Right cardiac atrium (tissue), 5 donors: ENCODE data around the gene TMEM37. TPM values are rescaled to one million over a fixed set of nuclear protein-coding genes. Genes with fewer than 3 reads are reported as not detected.

Experiments used
- ATAC-seq, 2 donors: fragments of 200-7000 bp; cut with Tn5 transposase; one replicate each; pipeline versions ENCODE4 v1.8.0 to v1.9.1; 2020; ENCODE audit warnings: moderate library complexity in 2 of 2, mild to moderate bottlenecking in 1 of 2
- DNase-seq, 3 donors: peaks; one replicate each; pipeline ENCODE4 v3.0.0-alpha.2; 2020
- H3K27ac ChIP-seq: one replicate; pipeline ENCODE4 v1.5.1; 2013; ENCODE audit warnings: mild to moderate bottlenecking, low read length, control low read depth, moderate library complexity
- H3K27me3 ChIP-seq: one replicate; pipeline ENCODE4 v1.6.1; 2013; ENCODE audit not compliant: control insufficient read depth, insufficient read depth
- H3K4me1 ChIP-seq: one replicate; pipeline ENCODE4 v1.6.1; 2013; ENCODE audit warnings: low read length; ENCODE audit not compliant: control insufficient read depth, insufficient read depth
- H3K4me3 ChIP-seq: one replicate; pipeline ENCODE4 v1.5.1; 2013; ENCODE audit warnings: low read length, control low read depth
- H3K9me3 ChIP-seq: one replicate; pipeline ENCODE4 v1.6.1; 2013; ENCODE audit warnings: low read length; ENCODE audit not compliant: control insufficient read depth
- WGBS: extraction: QIAGEN DNeasy Blood & Tissue Kit; methylation state at CpG from one replicate; pipeline ENCODE4 v1.1.7; 2013; 5-methylcytosine and 5-hydroxymethylcytosine counted together
- intact Hi-C, 4 donors: fragments of 100-400 bp; cut with DNase I; formaldehyde crosslinking; loops; one replicate each; pipeline versions ENCODE4 v1.11.0 to v1.14.0; 2022 to 2023
- polyA plus RNA-seq: library from polyadenylated mRNA; stranded (reverse); fragments of 200-250 nt; gene quantifications from one replicate; pipeline ENCODE4 v1.2.3, GENCODE V29; 2013
- total RNA-seq, 4 donors: library from RNA; stranded (reverse); fragmentation: NEBNext Ultra II Directional; extraction: Animal tissue kit (Norgen Biotek cat#: 25700); gene quantifications; one replicate each; pipeline ENCODE4 v1.2.1, GENCODE V29; 2021
- donor health status: healthy with polysubstance abuse.
- donor health status: DM: no; HTN: yes; CAD: no.
- donor health status: DM: no; HTN: no; CAD: no.
- donor health status: DM: no; HTN: yes; CAD: no; lungs with severe emphysema.
- donor health status: DM: yes; HTN: yes; CAD: no.

Gene TMEM37
- total and polyA plus RNA-seq, 5 donors, result 4.7 to 9.6 (median 8.0) TPM

DNA sequence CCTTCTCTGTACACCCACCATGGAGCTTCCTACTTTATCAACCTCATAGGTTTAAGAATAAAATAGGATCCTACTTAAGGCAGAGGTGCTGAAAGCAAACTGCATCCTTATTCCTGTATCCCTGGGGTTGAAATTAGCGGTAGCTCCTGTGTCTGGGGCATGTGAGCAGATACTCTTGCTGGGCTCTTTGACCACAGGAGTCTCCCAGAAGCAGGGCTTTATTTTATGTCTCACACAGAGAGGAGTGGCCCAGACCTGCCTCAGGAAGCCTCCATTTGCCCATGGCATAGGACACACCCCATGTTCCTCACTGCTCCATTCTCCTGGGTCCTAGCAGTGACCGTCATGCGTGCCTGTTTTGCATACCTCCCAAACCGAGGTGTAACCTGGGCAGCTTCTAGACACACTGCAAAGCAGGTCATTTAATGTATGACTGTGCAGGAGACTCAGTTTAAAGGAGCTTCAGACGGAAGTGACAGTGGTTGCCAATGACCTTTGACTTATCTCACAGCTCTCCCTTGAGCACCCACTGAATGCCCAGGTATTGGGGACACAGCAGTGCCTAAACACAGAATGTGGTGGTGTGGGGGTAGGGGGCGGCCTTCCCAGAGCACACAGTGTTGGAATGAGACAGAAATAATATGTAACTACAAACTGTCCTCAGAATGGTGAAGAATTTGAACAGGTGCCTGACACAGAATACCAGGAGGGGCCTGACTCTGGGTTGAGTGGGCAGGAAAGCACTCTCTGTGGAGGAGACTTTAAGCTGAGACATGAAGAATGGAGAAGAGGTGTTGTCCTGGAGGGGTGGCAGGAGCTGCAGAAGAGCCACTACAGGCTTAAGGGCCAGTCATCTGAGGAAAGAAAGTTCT lies 3.7 kb downstream of the TMEM37 start:
- WGBS, result 91% methylated on average over 6 of the region's 6 CpGs
- Histone ChIP-seq H3K4me3 (no peak overlapping the region), H3K27ac (no peak overlapping the region), H3K4me1 (peaks cover 3% of the 10 kb centered on the region), H3K27me3 (no peaks in the 10 kb centered on the region), H3K9me3 (no peaks in the 10 kb centered on the region)
- no peak for DNase-seq
- intact Hi-C loops, result no loop called here
- ATAC-seq, result no peak

DNA sequence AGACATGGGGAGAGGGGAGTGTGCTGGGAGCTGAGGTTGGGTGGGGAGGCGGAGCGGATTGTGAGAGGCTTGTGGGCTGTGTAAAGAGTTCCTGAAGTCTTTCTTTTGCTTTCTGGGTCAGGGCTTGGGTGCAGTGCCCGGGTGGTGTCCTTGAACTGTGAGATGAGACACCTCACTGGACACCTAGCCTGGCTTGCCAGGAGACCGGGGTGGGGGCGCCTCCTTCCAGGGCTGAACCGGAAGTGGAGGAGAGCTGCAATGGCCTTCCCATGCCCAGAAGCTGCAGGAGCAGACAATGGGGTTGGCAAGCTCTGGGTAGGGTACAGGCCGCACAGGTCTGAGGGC lies 4.3 kb downstream of the TMEM37 start:
- no peak for ATAC-seq
- intact Hi-C loops, result no loop called here
- peaks cover 3% of the 10 kb centered on the region for H3K4me1 ChIP-seq
- no peaks in the 10 kb centered on the region for H3K9me3 ChIP-seq
- 82% methylated on average over 7 of the region's 7 CpGs for WGBS
- H3K4me3 ChIP-seq, result no peak overlapping the region
- H3K27ac ChIP-seq, result no peak overlapping the region
- H3K27me3 ChIP-seq, result no peaks in the 10 kb centered on the region
- DNase-seq, result no peak

DNA sequence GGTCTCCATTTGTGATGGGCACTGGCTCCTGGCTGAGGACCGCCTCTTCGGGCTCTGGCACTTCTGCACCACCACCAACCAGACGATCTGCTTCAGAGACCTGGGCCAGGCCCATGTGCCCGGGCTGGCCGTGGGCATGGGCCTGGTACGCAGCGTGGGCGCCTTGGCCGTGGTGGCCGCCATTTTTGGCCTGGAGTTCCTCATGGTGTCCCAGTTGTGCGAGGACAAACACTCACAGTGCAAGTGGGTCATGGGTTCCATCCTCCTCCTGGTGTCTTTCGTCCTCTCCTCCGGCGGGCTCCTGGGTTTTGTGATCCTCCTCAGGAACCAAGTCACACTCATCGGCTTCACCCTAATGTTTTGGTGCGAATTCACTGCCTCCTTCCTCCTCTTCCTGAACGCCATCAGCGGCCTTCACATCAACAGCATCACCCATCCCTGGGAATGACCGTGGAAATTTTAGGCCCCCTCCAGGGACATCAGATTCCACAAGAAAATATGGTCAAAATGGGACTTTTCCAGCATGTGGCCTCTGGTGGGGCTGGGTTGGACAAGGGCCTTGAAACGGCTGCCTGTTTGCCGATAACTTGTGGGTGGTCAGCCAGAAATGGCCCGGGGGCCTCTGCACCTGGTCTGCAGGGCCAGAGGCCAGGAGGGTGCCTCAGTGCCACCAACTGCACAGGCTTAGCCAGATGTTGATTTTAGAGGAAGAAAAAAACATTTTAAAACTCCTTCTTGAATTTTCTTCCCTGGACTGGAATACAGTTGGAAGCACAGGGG lies 5.5 kb downstream of the TMEM37 start:
- Histone ChIP-seq H3K4me3 (no peak overlapping the region), H3K9me3 (no peaks in the 10 kb centered on the region), H3K27me3 (no peaks in the 10 kb centered on the region), H3K4me1 (no peaks in the 10 kb centered on the region), H3K27ac (no peak overlapping the region)
- DNase-seq, result no peak
- 93% methylated on average over 22 of the region's 22 CpGs for WGBS
- intact Hi-C loops, result no loop called here
- no peak for ATAC-seq

DNA sequence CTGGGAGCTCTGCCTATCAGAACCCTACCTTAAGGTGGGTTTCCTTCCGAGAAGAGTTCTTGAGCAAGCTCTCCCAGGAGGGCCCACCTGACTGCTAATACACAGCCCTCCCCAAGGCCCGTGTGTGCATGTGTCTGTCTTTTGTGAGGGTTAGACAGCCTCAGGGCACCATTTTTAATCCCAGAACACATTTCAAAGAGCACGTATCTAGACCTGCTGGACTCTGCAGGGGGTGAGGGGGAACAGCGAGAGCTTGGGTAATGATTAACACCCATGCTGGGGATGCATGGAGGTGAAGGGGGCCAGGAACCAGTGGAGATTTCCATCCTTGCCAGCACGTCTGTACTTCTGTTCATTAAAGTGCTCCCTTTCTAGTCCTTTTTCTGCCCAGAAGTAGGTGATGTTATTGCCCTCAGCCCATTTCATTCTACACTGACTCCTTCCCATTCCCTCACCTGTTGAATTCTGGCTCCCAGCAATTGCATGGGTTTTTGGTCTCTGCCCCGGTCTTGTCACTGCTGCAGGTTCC lies 6.5 kb downstream of the TMEM37 start:
- Histone ChIP-seq H3K4me1 (no peaks in the 10 kb centered on the region), H3K9me3 (no peaks in the 10 kb centered on the region), H3K27ac (no peak overlapping the region), H3K27me3 (no peaks in the 10 kb centered on the region), H3K4me3 (no peak overlapping the region)
- ATAC-seq, result no peak
- intact Hi-C loops, result no loop called here
- WGBS, result 87% methylated on average over 6 of the region's 6 CpGs
- no peak for DNase-seq

DNA sequence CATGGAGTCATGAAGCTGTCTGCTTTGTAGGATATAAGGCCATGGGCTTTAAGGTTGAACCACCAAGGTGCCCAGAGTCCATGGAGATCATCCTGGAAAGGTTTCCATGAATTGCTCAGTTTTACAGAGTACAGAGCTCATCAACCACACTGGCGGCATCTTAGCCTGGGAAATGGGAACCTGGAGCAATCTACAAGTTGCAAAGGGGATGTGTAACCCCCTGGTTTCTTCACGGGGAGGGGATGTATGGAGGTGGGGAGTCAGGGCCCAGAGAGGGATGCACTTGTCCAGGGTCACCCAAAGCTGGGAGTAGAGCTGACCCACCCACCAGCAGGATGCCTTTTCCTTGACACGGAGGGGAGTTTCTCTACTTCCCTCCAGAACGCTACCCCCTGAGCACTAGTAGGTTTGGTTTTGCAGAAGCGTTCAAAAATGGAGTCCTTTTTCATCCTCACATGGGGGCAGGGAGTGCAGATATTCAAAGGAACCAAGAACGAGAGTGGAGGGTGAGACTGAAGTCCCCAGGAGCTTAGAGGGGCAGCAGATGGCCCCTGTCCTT lies 7.2 kb downstream of the TMEM37 start:
- 91% methylated on average over 6 of the region's 6 CpGs for WGBS
- no peak for DNase-seq
- intact Hi-C loops, result no loop called here

DNA sequence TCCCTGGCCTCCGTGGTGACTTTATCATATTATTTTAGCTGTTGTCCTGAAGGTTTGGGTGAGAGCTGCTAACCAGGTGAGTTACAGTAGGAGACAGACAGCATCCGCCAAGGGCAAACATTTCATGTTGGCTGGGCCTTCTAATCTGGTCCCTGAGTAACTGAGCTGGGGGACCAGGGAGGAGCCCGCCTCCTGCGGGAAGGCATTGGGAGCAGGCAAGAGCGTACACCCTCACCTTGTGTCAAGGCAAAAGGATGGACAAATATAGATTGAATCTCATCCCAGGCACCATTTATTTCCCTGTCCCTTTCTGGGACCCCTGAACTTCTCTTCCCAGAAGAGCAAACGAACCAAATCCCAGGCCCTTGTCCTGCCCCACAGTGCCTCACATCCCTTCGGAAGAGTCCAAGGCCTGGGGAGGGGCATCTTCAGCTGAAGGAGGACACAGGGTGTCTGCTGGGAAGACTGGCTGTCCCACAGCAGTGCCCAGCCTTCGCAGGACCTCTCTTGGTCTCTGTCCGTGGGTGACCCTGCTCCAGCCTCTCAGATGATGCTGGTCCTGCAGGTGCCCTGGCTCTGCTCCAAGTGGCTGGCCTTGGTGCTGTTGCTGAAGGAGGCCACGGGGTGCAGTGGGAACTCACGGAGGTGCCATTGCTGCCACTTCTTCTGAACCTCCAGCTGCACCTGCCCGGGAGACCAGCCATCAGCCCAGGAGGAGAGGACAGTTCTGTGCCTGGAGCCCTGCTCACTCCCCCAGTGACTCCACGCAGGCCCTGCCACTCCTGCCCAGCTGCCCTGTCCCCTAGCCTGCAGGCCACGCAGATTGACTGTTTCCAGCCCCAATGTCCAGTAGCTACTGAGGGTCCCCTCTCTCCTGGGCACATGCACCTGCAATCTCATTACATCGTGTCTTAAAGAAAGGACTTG lies 8.2 kb downstream of the TMEM37 start:
- 88% methylated on average over 15 of the region's 15 CpGs for WGBS

More for the DNA sequence above, 7.2 kb downstream of the TMEM37 start:
- H3K4me1 ChIP-seq, result no peaks in the 10 kb centered on the region
- no peaks in the 10 kb centered on the region for H3K9me3 ChIP-seq
- no peak for ATAC-seq
- no peak overlapping the region for H3K27ac ChIP-seq
- no peaks in the 10 kb centered on the region for H3K27me3 ChIP-seq
- H3K4me3 ChIP-seq, result no peak overlapping the region

DNA sequence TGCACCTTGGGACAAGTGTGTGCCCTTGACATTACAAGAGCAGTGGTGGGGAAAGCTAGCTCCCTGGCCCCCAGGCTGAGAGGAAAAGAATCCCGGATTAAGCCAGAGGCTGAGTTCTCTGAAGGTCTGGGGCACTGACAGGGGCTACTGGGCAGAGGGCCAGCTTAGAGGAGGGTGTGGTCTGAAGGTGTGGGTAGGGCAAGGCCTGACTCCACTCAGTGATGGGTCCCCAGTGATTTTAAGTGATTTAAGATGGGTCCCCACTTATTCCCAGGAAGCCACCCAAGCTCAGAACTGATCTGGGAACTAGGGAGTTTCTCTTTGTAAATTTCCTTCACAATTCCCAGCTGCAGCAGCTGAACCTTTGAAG lies 8.8 kb downstream of the TMEM37 start:
- Histone ChIP-seq H3K27me3 (no peaks in the 10 kb centered on the region), H3K9me3 (no peaks in the 10 kb centered on the region), H3K4me1 (no peaks in the 10 kb centered on the region), H3K27ac (no peak overlapping the region), H3K4me3 (no peak overlapping the region)
- 46% methylated on average over 1 of the region's 1 CpG for WGBS
- intact Hi-C loops, result no loop called here
- DNase-seq (no peak), ATAC-seq (no peak)

More for the DNA sequence above, 8.2 kb downstream of the TMEM37 start:
- no peaks in the 10 kb centered on the region for H3K4me1 ChIP-seq
- H3K4me3 ChIP-seq, result no peak overlapping the region
- intact Hi-C loops, result no loop called here
- H3K27ac ChIP-seq, result no peak overlapping the region
- DNase-seq (no peak), ATAC-seq (peak in 1 of 2 donors; percentile 18)
- H3K9me3 ChIP-seq, result no peaks in the 10 kb centered on the region
- H3K27me3 ChIP-seq, result no peaks in the 10 kb centered on the region

DNA sequence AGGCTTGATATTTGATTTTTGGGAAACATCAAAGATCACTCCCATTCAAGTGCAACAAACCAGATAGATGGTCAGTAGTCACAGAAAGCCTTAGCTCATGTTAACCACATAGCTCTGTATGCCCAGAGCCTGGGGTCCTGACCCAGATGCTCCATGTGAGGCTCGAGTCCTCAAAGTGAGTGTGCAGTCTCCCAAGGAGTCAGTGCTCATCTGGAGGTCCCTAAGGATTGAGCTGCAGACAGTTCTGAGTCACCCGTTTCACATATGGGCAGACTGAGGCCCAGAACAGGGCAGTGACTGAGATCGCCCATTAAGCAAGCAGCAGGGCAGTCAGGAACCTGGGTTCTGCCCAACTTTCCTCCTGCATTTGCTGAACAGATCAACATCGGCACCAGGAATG lies 9.2 kb downstream of the TMEM37 start:
- Histone ChIP-seq H3K4me1 (no peaks in the 10 kb centered on the region), H3K9me3 (no peaks in the 10 kb centered on the region), H3K27ac (no peak overlapping the region), H3K4me3 (no peak overlapping the region), H3K27me3 (no peaks in the 10 kb centered on the region)
- no peak for DNase-seq
- WGBS, result 85% methylated on average over 4 of the region's 4 CpGs
- ATAC-seq, result no peak
- intact Hi-C loops, result no loop called here

DNA sequence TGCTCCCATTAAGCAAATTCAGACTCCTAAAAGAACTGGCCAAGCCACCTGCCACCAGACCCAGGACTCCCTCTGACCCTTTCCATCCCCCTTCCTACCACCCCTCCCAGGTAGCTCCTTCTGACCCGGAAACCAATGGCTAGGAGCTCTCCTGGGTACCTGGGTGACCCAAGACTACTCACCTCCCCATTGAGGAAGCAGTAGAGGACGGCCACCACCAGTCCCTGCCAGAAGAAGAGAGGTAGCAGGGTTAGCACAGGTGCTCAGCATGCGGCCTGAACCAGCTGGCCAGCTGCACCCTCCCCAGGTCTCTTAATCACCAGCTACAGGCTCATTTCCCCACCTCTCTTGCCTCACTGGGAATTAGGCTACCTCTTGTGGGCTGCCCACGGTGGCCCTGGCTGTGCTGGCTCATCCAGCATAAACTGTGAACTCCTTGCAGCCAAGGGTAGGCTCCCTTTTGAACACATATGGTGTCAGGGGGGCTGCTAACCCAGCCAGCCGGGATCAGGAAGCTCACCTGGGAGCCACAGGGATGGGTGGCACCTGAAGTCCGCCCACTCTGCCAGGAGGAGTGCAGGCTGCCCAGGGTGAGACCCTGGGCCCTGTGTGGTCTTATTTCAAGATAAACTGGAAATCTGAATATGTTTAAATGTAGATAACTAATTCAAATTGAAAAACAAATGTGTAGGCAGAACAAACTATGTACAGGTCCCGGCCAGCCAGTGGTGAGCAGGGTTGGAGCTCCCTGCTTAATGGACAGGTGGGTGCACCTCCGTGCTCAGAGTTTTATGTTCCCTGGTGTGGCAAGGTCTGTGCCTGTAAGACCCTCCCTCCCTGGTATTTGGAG lies 9.9 kb downstream of the TMEM37 start:
- no peak overlapping the region for H3K27ac ChIP-seq
- H3K27me3 ChIP-seq, result no peaks in the 10 kb centered on the region
- H3K4me3 ChIP-seq, result no peak overlapping the region
- intact Hi-C loops, result no loop called here
- no peaks in the 10 kb centered on the region for H3K9me3 ChIP-seq
- 88% methylated on average over 8 of the region's 8 CpGs for WGBS
- H3K4me1 ChIP-seq, result no peaks in the 10 kb centered on the region
- ATAC-seq (peak in 1 of 2 donors; percentile 7), DNase-seq (no peak)

DNA sequence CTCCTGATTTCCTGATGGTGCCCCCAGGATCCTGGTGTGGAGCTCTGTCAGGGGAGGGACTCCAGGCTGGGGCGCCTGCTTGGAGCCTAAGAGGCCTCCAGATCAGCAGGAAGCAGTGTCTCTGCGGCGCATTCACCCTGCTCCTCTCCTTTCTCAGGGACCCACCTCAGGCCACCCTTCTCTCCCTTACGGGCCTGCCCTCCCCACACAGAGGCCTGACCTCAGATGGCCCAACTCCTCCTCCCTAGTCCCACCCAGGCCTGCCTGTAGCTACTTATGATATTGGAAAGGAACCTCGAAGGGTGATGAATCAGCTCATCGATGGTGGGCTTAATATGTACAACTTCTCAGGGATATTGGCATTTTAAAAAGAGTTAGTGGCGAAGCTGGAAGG lies 10.6 kb downstream of the TMEM37 start:
- 85% methylated on average over 7 of the region's 7 CpGs for WGBS
- H3K4me3 ChIP-seq, result no peak overlapping the region
- DNase-seq (no peak), ATAC-seq (no peak)
- no peak overlapping the region for H3K27ac ChIP-seq
- no peaks in the 10 kb centered on the region for H3K4me1 ChIP-seq
- intact Hi-C loops, result no loop called here
- H3K27me3 ChIP-seq, result no peaks in the 10 kb centered on the region
- no peaks in the 10 kb centered on the region for H3K9me3 ChIP-seq
